ENCODE measurements around the gene AAK1. TPM values are rescaled to one million over a fixed set of nuclear protein-coding genes. Genes with fewer than 3 reads are reported as not detected.
A peak's percentile ranks its signal among the peaks of the same experiment; 100 is the strongest.

Gene AAK1
- total RNA-seq (2014; rRNA removed; shearing (Covaris generic); ENCODE audit: low replicate concordance), result 5.6 and 6.8 TPM in 2 replicates

GRCh38 chr2:69643602-69644505 lies at the start of gene AAK1:
Gene AAK1, minus strand, starts transcription at chr2:69643739. Its CDS starts 699 bp downstream, at chr2:69643040.
- Histone ChIP-seq H3K36me3 (ENCODE audit: insufficient read depth, low read length) (no peaks in the 10 kb centered on the region), H4K20me1 (ENCODE audit: insufficient read depth, low read depth, low read length) (peaks cover 25% of the 10 kb centered on the region), H3K4me1 (ENCODE audit: low read length) (peaks cover 36% of the 10 kb centered on the region), H3K4me2 (ENCODE audit: low read depth, low read length, poor library complexity, severe bottlenecking) (peak within 1 kb of the TSS; percentile 87), H3K27me3 (ENCODE audit: low read length) (peaks cover 5% of the 10 kb centered on the region; the same call in 1 of the 2 replicates), H3K9me3 (ENCODE audit: low read length) (no peaks in the 10 kb centered on the region), H3K4me3 (ENCODE audit: low read length) (peak within 1 kb of the TSS; percentile 88), H3K79me2 (ENCODE audit: low read length) (no peaks in the 10 kb centered on the region), H2AFZ (ENCODE audit: low read length) (peak within 1 kb of the TSS; percentile 100), H3K9me2 (replicated peaks; ENCODE audit: insufficient read depth, low read length) (no peaks in the 10 kb centered on the region), H3K9ac (ENCODE audit: low read length) (peak within 1 kb of the TSS; percentile 85), H3K27ac (ENCODE audit: low read length) (peak within 1 kb of the TSS; percentile 60)
- peak; percentile 96 for DNase-seq

GRCh38 chr2:69692424-69692823 lies 48.9 kb upstream of the AAK1 start:
- Histone ChIP-seq H3K27me3 (ENCODE audit: low read length) (no peaks in the 10 kb centered on the region; the same call in 1 of the 2 replicates), H4K20me1 (ENCODE audit: insufficient read depth, low read depth, low read length) (peaks cover 3% of the 10 kb centered on the region; the same call in 1 of the 2 replicates), H3K27ac (ENCODE audit: low read length) (no peak overlapping the region), H3K9me2 (replicated peaks; ENCODE audit: insufficient read depth, low read length) (no peaks in the 10 kb centered on the region), H3K9ac (ENCODE audit: low read length) (no peak overlapping the region), H3K79me2 (ENCODE audit: low read length) (no peaks in the 10 kb centered on the region), H3K36me3 (ENCODE audit: insufficient read depth, low read length) (no peaks in the 10 kb centered on the region), H3K4me1 (ENCODE audit: low read length) (peaks cover 35% of the 10 kb centered on the region), H3K4me2 (ENCODE audit: low read depth, low read length, poor library complexity, severe bottlenecking) (no peak overlapping the region), H2AFZ (ENCODE audit: low read length) (no peak overlapping the region), H3K4me3 (ENCODE audit: low read length) (no peak overlapping the region), H3K9me3 (ENCODE audit: low read length) (no peaks in the 10 kb centered on the region)
- no peak for DNase-seq

GRCh38 chr2:69689969-69690368 lies 46.4 kb upstream of the AAK1 start:
- no peaks in the 10 kb centered on the region for H3K36me3 ChIP-seq (ENCODE audit: insufficient read depth, low read length)
- H3K4me2 ChIP-seq (ENCODE audit: low read depth, low read length, poor library complexity, severe bottlenecking), result no peak overlapping the region
- no peaks in the 10 kb centered on the region; the same call in 1 of the 2 replicates for H3K27me3 ChIP-seq (ENCODE audit: low read length)
- H3K79me2 ChIP-seq (ENCODE audit: low read length), result no peaks in the 10 kb centered on the region
- H3K9me2 ChIP-seq (replicated peaks; ENCODE audit: insufficient read depth, low read length), result no peaks in the 10 kb centered on the region
- no peak overlapping the region for H3K27ac ChIP-seq (ENCODE audit: low read length)
- DNase-seq, result no peak
- no peak overlapping the region for H3K4me3 ChIP-seq (ENCODE audit: low read length)
- no peak overlapping the region for H3K9ac ChIP-seq (ENCODE audit: low read length)
- no peak overlapping the region for H2AFZ ChIP-seq (ENCODE audit: low read length)
- peaks cover 3% of the 10 kb centered on the region; the same call in 1 of the 2 replicates for H4K20me1 ChIP-seq (ENCODE audit: insufficient read depth, low read depth, low read length)
- no peaks in the 10 kb centered on the region for H3K9me3 ChIP-seq (ENCODE audit: low read length)
- peaks cover 22% of the 10 kb centered on the region for H3K4me1 ChIP-seq (ENCODE audit: low read length)

- Histone ChIP-seq H3K4me2 (ENCODE audit: low read depth, low read length, poor library complexity, severe bottlenecking) (no peak overlapping the region), H3K4me1 (ENCODE audit: low read length) (peaks cover 19% of the 10 kb centered on the region), H3K9me3 (ENCODE audit: low read length) (no peaks in the 10 kb centered on the region), H4K20me1 (ENCODE audit: insufficient read depth, low read depth, low read length) (peaks cover 3% of the 10 kb centered on the region; the same call in 1 of the 2 replicates), H3K4me3 (ENCODE audit: low read length) (no peak overlapping the region), H3K9ac (ENCODE audit: low read length) (no peak overlapping the region), H3K9me2 (replicated peaks; ENCODE audit: insufficient read depth, low read length) (no peaks in the 10 kb centered on the region), H3K27me3 (ENCODE audit: low read length) (no peaks in the 10 kb centered on the region; the same call in 1 of the 2 replicates), H3K79me2 (ENCODE audit: low read length) (no peaks in the 10 kb centered on the region), H2AFZ (ENCODE audit: low read length) (no peak overlapping the region), H3K27ac (ENCODE audit: low read length) (no peak overlapping the region), H3K36me3 (ENCODE audit: insufficient read depth, low read length) (no peaks in the 10 kb centered on the region)
- no peak for DNase-seq
Observed at GRCh38 chr2:69689466-69689865, 45.9 kb upstream of the AAK1 start.

- Histone ChIP-seq H3K9me3 (ENCODE audit: low read length) (no peaks in the 10 kb centered on the region), H4K20me1 (ENCODE audit: insufficient read depth, low read depth, low read length) (no peaks in the 10 kb centered on the region; the same call in 1 of the 2 replicates), H3K27ac (ENCODE audit: low read length) (no peak overlapping the region), H3K36me3 (ENCODE audit: insufficient read depth, low read length) (no peaks in the 10 kb centered on the region), H3K4me2 (ENCODE audit: low read depth, low read length, poor library complexity, severe bottlenecking) (no peak overlapping the region), H3K4me3 (ENCODE audit: low read length) (no peak overlapping the region), H2AFZ (ENCODE audit: low read length) (no peak overlapping the region), H3K9ac (ENCODE audit: low read length) (no peak overlapping the region), H3K9me2 (replicated peaks; ENCODE audit: insufficient read depth, low read length) (no peaks in the 10 kb centered on the region), H3K27me3 (ENCODE audit: low read length) (no peaks in the 10 kb centered on the region; the same call in 1 of the 2 replicates), H3K79me2 (ENCODE audit: low read length) (no peaks in the 10 kb centered on the region), H3K4me1 (ENCODE audit: low read length) (peaks cover 8% of the 10 kb centered on the region)
- DNase-seq, result no peak
Observed at GRCh38 chr2:69687971-69688611, 44.6 kb upstream of the AAK1 start.

GRCh38 chr2:69686813-69687212 lies 43.3 kb upstream of the AAK1 start:
- no peaks in the 10 kb centered on the region for H3K27me3 ChIP-seq (ENCODE audit: low read length)
- no peak overlapping the region for H2AFZ ChIP-seq (ENCODE audit: low read length)
- H3K4me2 ChIP-seq (ENCODE audit: low read depth, low read length, poor library complexity, severe bottlenecking), result no peak overlapping the region
- no peaks in the 10 kb centered on the region for H3K36me3 ChIP-seq (ENCODE audit: insufficient read depth, low read length)
- H3K27ac ChIP-seq (ENCODE audit: low read length), result no peak overlapping the region
- H3K9me2 ChIP-seq (replicated peaks; ENCODE audit: insufficient read depth, low read length), result no peaks in the 10 kb centered on the region
- no peak overlapping the region for H3K4me3 ChIP-seq (ENCODE audit: low read length)
- H3K9me3 ChIP-seq (ENCODE audit: low read length), result no peaks in the 10 kb centered on the region
- no peak for DNase-seq
- H3K79me2 ChIP-seq (ENCODE audit: low read length), result no peaks in the 10 kb centered on the region
- no peaks in the 10 kb centered on the region for H4K20me1 ChIP-seq (ENCODE audit: insufficient read depth, low read depth, low read length)
- no peak overlapping the region for H3K9ac ChIP-seq (ENCODE audit: low read length)
- H3K4me1 ChIP-seq (ENCODE audit: low read length), result no peaks in the 10 kb centered on the region

GRCh38 chr2:69685321-69686048 lies 41.9 kb upstream of the AAK1 start:
- Histone ChIP-seq H3K27me3 (ENCODE audit: low read length) (no peaks in the 10 kb centered on the region), H4K20me1 (ENCODE audit: insufficient read depth, low read depth, low read length) (no peaks in the 10 kb centered on the region), H3K27ac (ENCODE audit: low read length) (no peak overlapping the region), H2AFZ (ENCODE audit: low read length) (no peak overlapping the region), H3K9me2 (replicated peaks; ENCODE audit: insufficient read depth, low read length) (no peaks in the 10 kb centered on the region), H3K9ac (ENCODE audit: low read length) (no peak overlapping the region), H3K4me2 (ENCODE audit: low read depth, low read length, poor library complexity, severe bottlenecking) (no peak overlapping the region), H3K9me3 (ENCODE audit: low read length) (no peaks in the 10 kb centered on the region), H3K36me3 (ENCODE audit: insufficient read depth, low read length) (no peaks in the 10 kb centered on the region), H3K4me1 (ENCODE audit: low read length) (no peaks in the 10 kb centered on the region), H3K79me2 (ENCODE audit: low read length) (no peaks in the 10 kb centered on the region), H3K4me3 (ENCODE audit: low read length) (no peak overlapping the region)
- no peak for DNase-seq

Data from Karpas-422 (cell line).